ENCODE measurements around the gene OR11A1.
"Not testable (repeated sequence)": the region's sequence is repeated elsewhere in the genome, so short reads cannot be mapped to it uniquely, and the experiment has no call there.

DNA sequence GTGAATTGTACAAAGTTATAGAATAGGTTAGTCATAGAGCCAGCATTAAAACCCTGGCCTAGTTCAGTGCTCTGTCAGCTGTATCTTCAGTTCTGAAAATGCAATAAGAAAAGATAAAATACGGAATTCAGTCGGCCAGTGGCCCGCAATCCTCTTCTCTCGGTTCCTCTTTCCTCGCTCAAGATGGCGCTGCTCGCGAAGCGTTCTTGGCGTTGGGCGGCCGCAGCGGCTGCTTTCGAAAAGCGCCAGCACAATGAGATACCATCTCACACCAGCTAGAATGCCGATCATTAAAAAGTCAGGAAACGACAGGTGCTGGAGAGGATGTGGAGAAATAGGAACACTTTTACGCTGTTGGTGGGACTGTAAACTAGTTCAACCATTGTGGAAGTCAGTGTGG is 20.1 kb downstream of the OR11A1 start:
- TF ChIP-seq, protein P1, sequence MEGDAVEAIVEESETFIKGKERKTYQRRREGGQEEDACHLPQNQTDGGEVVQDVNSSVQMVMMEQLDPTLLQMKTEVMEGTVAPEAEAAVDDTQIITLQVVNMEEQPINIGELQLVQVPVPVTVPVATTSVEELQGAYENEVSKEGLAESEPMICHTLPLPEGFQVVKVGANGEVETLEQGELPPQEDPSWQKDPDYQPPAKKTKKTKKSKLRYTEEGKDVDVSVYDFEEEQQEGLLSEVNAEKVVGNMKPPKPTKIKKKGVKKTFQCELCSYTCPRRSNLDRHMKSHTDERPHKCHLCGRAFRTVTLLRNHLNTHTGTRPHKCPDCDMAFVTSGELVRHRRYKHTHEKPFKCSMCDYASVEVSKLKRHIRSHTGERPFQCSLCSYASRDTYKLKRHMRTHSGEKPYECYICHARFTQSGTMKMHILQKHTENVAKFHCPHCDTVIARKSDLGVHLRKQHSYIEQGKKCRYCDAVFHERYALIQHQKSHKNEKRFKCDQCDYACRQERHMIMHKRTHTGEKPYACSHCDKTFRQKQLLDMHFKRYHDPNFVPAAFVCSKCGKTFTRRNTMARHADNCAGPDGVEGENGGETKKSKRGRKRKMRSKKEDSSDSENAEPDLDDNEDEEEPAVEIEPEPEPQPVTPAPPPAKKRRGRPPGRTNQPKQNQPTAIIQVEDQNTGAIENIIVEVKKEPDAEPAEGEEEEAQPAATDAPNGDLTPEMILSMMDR (IDR thresholded peaks at IDR 0.05): not testable (repeated sequence)
- TF ChIP-seq POLR2A (IDR thresholded peaks at IDR 0.05): not testable (repeated sequence)

Data from thyroid gland (tissue), 4 donors.